ENCODE results near the gene CFAP97D2.
A peak's percentile ranks its signal among the peaks of the same experiment; 100 is the strongest.

CFAP97D2 gene

DNA sequence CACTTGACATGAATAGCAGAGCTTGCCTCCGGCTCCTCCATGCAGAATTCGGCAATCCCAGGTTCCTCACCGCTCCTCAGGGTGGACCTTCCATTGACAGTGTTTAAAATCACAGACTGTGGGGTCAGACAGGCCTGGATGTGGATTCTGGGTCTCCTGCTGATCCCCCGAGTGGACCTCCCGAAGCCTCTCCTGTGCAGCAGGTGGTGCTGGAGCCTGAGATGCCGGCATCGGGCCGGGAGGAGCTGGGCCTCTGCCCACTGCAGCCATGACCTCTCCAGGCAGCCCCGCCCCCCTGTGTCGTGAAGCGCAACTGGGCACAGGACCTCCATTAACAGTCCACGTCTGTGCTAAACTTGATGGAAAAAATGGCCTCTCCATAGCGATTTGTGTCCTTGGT lies 45.1 kb downstream of the CFAP97D2 start:
- CTCF ChIA-PET: interaction anchor here (0.6 to 1.2 kb wide), 3 partner anchors 10 to 337 kb away, joined by 3 read pairs; no protein-coding TSS in a partner anchor
- DNase-seq (ENCODE audit: extremely low spot score): no peak
- POLR2A ChIA-PET: no interaction called here
- no peak for TF ChIP-seq CTCF (IDR thresholded peaks at IDR 0.05; ENCODE audit: control extremely low read depth, extremely low read depth, low read depth, missing control alignments)

GRCh38 chr13:114225610-114226009 lies 46.6 kb downstream of the CFAP97D2 start:
- ChIA-PET POLR2A (no interaction called here), CTCF (interaction anchor here (0.7 to 2.0 kb wide), 13 partner anchors 11 to 732 kb away, joined by 3 to 9 read pairs (median 4); no protein-coding TSS in a partner anchor)

GRCh38 chr13:114226088-114226487 lies 47.0 kb downstream of the CFAP97D2 start:
- POLR2A ChIA-PET: no interaction called here
- no peak for DNase-seq (ENCODE audit: extremely low spot score)
- CTCF ChIA-PET: interaction anchor here (0.7 to 2.0 kb wide), 14 partner anchors 11 to 733 kb away, joined by 3 to 9 read pairs (median 4); no protein-coding TSS in a partner anchor
- TF ChIP-seq CTCF (IDR thresholded peaks at IDR 0.05; ENCODE audit: control extremely low read depth, extremely low read depth, low read depth, missing control alignments): no peak

More at GRCh38 chr13:114225610-114226009, 46.6 kb downstream of the CFAP97D2 start:
- no peak for TF ChIP-seq CTCF (IDR thresholded peaks at IDR 0.05; ENCODE audit: control extremely low read depth, extremely low read depth, low read depth, missing control alignments)
- no peak for DNase-seq (ENCODE audit: extremely low spot score)

GRCh38 chr13:114226699-114227323 lies 47.8 kb downstream of the CFAP97D2 start:
- DNase-seq (ENCODE audit: extremely low spot score): peak; percentile 86
- TF ChIP-seq CTCF (IDR thresholded peaks at IDR 0.05; ENCODE audit: control extremely low read depth, extremely low read depth, low read depth, missing control alignments): peak; percentile 95
- CTCF ChIA-PET: interaction anchor here (0.6 to 2.0 kb wide), 8 partner anchors 10 to 410 kb away, joined by 3 to 9 read pairs (median 4); no protein-coding TSS in a partner anchor
- POLR2A ChIA-PET: no interaction called here

GRCh38 chr13:114227528-114227927 lies 48.5 kb downstream of the CFAP97D2 start:
- POLR2A ChIA-PET: no interaction called here
- DNase-seq (ENCODE audit: extremely low spot score): no peak
- TF ChIP-seq CTCF (IDR thresholded peaks at IDR 0.05; ENCODE audit: control extremely low read depth, extremely low read depth, low read depth, missing control alignments): no peak
- CTCF ChIA-PET: interaction anchor here (0.6 to 2.0 kb wide), 4 partner anchors 8 to 306 kb away, joined by 3 to 9 read pairs (median 4); no protein-coding TSS in a partner anchor

DNA sequence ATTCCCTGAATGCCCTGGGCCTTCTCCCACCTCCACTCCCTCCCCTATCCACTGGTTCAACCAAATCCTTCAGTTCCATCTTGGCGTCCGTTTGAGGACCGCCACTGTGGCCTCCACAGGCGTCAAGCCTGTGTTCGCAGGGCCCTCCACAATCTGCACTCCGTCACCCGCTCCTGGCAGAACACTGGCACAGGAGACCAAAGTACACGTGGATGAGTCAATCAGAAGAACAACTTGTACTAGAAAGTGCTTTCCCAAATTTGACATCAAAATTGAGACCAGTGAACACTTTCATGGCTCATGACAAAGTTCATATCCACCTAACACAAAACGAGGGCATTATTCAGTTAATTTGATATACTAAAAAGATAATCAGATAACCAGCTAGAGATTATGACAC lies 49.1 kb downstream of the CFAP97D2 start:
- no peak for DNase-seq (ENCODE audit: extremely low spot score)
- TF ChIP-seq CTCF (IDR thresholded peaks at IDR 0.05; ENCODE audit: control extremely low read depth, extremely low read depth, low read depth, missing control alignments): no peak
- CTCF ChIA-PET: interaction anchor here (1.0 to 1.5 kb wide), 4 partner anchors 8 to 411 kb away, joined by 3 to 5 read pairs (median 3); no protein-coding TSS in a partner anchor
- POLR2A ChIA-PET: no interaction called here
